ENCODE results near the gene CFDP1.

The CFDP1 gene

GRCh38 chr16:75306099-75306762 lies 127.1 kb downstream of the CFDP1 start:
- in situ Hi-C loops (cut with HindIII; ENCODE audit: low sequenced_read_pairs) = loop anchor here (5.0 kb wide), 2 partner anchors 46 to 69 kb away; no protein-coding TSS in a partner anchor
- H3K4me3 ChIP-seq (ENCODE audit: low read depth, low read length) = no peak overlapping the region
- no peak for TF ChIP-seq CTCF (IDR thresholded peaks at IDR 0.05; ENCODE audit: low read depth, low read length, missing control alignments)
- DNase-seq (ENCODE audit: low read depth) = no peak

GRCh38 chr16:75305364-75306098 lies 127.8 kb downstream of the CFDP1 start:
- no peak overlapping the region for H3K4me3 ChIP-seq (ENCODE audit: low read depth, low read length)
- TF ChIP-seq CTCF (IDR thresholded peaks at IDR 0.05; ENCODE audit: low read depth, low read length, missing control alignments) = peak; percentile 23
- in situ Hi-C loops (cut with HindIII; ENCODE audit: low sequenced_read_pairs) = loop anchor here (5.0 kb wide), 2 partner anchors 47 to 68 kb away; no protein-coding TSS in a partner anchor
- peak; percentile 100 for DNase-seq (ENCODE audit: low read depth)

DNA sequence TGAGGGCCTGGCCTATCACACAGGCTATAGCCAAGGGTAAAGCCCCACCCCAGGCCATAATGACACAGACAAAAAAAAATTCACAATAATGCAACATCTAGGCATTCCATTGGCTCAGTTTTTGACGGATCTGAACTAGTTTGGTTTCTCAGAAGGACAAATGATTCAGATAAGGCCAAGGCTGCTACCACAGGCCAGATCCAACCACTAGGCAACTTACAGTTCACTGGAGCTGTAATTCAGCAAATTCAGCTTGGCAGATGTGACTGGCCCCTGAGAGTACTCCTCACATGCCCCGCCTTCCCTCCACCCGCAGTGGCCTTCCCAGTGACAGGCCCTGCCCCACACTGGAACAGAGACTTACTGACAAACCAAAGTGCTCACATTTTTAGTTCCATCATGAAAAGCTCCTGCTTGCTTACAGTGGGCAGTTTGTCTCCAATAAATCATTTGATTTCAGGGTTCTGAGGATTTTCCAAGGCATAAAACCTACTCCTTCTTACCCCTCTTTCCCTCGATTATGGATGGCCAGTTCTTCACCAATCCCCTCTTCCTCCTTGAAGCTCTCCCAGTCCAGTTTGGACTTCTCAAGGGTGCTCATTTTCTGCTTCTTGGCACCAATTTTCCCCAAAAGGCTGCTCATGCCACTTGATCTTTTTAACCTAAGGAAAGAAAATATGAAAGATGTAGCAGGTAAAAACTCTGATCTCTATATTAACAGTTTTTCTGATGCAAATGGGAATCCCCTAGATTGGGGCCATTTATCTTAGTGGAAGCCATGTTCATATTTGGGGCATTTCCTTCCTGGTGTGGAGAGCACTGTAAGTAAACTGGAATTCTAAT lies 128.6 kb downstream of the CFDP1 start:
- no peak overlapping the region for H3K4me3 ChIP-seq (ENCODE audit: low read depth, low read length)
- no peak for TF ChIP-seq CTCF (IDR thresholded peaks at IDR 0.05; ENCODE audit: low read depth, low read length, missing control alignments)
- peak; percentile 76 for DNase-seq (ENCODE audit: low read depth)
- in situ Hi-C loops (cut with HindIII; ENCODE audit: low sequenced_read_pairs) = loop anchor here (5.0 kb wide), 2 partner anchors 48 to 67 kb away; no protein-coding TSS in a partner anchor

GRCh38 chr16:75301804-75302203 lies 131.5 kb downstream of the CFDP1 start:
- in situ Hi-C loops (cut with HindIII; ENCODE audit: low sequenced_read_pairs) = no loop called here
- TF ChIP-seq CTCF (IDR thresholded peaks at IDR 0.05; ENCODE audit: low read depth, low read length, missing control alignments) = no peak
- no peak for DNase-seq (ENCODE audit: low read depth)
- no peak overlapping the region for H3K4me3 ChIP-seq (ENCODE audit: low read depth, low read length)

GRCh38 chr16:75298267-75298666 lies 135.0 kb downstream of the CFDP1 start:
- H3K4me3 ChIP-seq (ENCODE audit: low read depth, low read length) = no peak overlapping the region
- no peak for TF ChIP-seq CTCF (IDR thresholded peaks at IDR 0.05; ENCODE audit: low read depth, low read length, missing control alignments)
- in situ Hi-C loops (cut with HindIII; ENCODE audit: low sequenced_read_pairs) = no loop called here
- DNase-seq (ENCODE audit: low read depth) = no peak

DNA sequence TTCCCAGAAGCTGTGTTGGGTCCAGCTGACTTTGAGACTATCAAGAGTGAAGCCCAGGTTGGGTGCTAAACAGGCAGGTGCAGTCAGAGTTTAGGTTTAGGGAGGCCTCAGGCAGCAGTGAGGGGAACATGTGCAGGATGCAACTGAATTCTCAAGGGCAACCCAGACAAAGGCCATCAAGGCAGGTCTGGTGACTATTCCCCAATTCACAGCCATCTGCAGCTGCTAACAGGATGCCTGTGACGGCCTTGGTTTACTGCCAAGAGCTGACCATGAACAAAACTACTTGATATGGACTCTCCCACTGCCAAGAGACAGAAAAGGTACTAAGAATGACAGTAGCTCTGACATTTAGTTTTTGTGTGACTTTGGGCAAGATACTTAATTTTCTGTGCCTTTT lies 136.7 kb downstream of the CFDP1 start:
- in situ Hi-C loops (cut with HindIII; ENCODE audit: low sequenced_read_pairs) = no loop called here

More for the DNA sequence above, 136.7 kb downstream of the CFDP1 start:
- no peak overlapping the region for H3K4me3 ChIP-seq (ENCODE audit: low read depth, low read length)
- no peak for DNase-seq (ENCODE audit: low read depth)
- TF ChIP-seq CTCF (IDR thresholded peaks at IDR 0.05; ENCODE audit: low read depth, low read length, missing control alignments) = no peak
